Activated CD8-positive, alpha-beta memory T cell treated with anti-CD3 and anti-CD28 coated beads, Interleukin-2, amount 50 U/mL, for 4 hours (primary cell): ENCODE data around the gene CRYZ.
"Not testable (repeated sequence)": the region's sequence is repeated elsewhere in the genome, so short reads cannot be mapped to it uniquely, and the experiment has no call there.

Experiments
- DNase-seq: peaks from one replicate; pipeline ENCODE4 v3.0.0-alpha.2; 2020

Gene CRYZ

DNA sequence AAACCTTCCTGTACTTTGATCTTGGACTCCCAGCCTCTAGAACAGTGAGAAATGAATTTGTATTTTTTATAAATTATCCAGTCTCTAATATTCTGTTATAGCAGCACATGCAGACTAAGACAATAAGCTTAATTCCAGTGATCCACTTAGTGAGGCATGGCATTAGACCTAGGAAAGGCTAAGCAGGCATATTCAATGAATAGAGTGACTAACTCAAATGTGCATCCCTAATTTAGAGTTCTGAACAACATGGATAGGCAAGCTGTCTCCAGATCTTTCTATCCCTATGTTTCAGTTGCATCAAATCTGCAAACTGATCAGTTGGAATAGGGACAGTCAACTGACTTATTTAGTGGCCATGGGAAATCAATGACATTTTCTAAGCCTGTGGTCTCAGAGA, 54.9 kb downstream of the CRYZ start:
- DNase-seq: no peak

DNA sequence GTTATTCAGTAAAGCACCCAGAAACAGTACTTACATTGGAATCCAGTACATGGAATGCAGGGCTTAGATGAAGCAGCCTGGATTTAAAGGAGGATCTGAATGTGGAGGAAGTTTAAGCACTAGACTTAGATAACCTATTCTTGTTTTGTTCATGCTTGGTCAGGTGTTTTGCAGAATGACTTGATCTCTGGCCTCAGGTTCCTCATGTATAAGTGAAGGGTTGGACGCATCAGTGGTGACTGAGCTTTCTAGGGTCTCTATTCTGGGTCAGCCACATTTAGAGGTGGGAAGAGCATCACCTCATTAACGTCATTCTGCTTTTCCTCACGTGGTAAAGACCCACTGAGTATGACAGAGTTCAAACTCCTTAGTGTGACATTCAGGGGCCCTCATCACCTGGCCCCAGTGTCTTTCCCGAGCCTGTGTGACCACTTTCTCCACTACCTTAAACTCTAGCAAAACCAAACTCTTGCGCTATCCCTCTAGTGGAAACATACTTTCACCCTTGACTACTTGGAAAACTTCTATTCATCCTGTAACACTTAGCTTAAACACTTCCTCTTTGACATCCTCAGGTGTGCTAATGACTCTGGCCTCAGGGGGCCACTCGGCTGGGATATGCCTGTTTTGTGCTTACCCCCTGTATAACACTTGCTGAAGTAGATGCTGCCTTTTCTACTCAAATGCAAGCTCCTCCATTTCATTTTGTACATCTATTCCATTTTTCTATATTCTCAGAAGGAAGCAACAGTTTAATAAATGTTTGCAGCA, 58.4 kb downstream of the CRYZ start:
- no peak for DNase-seq

DNA sequence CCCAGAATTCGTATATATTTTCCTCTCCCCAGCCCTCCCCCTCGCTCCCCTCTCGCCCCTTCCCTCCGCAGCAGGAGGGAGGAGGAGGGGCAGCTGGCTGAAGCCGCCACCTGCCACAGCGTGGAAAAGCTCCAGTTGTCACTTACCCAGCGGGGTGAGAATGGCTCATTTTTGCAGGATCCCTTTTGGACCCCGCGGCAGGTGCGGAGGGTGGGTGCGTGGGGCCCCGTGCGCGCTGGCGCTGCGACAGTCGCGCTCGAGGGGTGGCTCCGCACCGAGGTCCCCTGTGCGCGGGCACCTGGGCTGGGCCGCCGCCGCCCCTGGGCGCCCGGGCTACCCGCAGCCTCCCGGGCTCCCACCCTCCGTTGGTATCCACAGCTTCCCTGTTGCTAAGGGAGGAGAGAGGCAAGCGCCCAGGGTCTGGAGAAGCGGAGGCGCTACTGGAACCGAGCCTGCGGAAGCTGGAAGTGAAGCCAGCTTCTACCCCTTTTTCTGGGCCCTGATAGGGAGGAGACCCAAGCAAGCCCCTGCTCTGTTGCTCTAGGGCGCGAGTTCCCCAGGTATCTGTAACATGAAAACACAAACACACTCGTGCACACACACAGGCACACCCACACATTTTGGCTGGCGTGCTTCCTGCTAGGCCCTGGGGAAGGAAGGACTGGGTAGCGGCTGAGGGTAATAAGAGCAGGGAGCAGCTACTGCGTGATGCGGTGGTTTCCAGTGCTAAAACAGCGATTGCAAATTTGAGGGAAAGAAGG, 59.3 kb downstream of the CRYZ start, which contains the start of gene ERICH3:
ERICH3 (minus strand) TSS at position 442 of the 761 bp plus-strand sequence; CDS start at position 169, 273 bp downstream.
- DNase-seq: no peak

DNA sequence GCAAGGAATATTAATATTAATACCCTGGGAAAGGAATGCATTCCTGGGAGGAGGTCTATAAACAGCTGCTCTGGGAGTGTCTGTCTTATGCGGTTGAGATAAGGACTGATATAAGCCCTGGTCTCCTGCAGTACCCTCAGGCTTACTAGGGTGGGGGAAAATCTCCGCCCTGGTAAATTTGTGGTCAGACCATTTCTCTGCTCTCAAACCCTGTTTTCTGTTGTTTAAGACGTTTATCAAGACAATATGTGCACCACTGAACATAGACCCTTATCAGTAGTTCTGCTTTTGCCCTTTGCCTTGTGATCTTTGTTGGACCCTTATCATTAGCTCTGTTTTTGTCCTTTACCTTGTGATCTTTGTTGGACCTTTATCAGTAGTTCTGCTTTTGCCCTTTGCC, 62.0 kb downstream of the CRYZ start:
- not testable (repeated sequence) for DNase-seq
